ENCODE measurements around the gene ELK3. TPM values are rescaled to one million over a fixed set of nuclear protein-coding genes. Genes with fewer than 3 reads are reported as not detected.

ELK3 gene
- polyA plus RNA-seq, 4 donors, result 48.4 to 60.7 (median 55.0) TPM

DNA sequence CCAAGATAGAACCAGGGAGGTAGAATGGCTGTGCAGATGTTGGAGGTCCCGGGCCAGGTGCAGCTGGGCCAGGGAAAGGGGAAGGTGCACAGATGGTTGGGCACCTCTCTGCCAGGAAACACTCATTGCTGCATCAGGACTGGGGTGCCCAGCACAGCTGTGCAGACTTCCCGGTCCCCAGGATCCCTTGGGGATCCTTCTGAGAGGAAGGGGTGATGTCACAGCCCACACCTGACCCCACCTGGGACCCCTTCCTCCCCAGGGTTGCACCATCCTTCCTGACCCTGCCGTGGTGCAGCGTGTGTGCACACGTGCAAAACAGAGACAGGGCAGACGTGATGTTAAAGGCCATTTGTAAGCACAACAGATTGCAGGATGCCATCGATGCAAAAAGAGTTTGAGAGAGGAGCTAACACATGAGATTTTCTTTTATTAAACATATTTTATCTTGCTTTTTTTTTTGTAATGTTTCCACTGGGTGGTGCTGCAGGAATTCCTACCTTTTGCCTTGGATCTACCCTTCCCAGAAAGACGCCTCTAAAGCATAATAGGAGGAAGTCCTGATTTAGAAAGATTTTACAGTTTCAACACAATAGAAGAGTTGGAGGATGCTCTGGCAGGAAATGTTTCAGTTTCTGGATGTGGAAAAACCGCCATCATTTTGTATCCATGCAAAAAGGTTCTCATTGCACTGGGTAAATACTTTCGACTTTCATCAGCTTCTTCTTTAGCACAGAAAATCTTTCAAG is 14.8 kb downstream of the ELK3 start:
- no peak for DNase-seq (ENCODE audit: low read depth in 4 of 4, low spot score in 2 of 4)

DNA sequence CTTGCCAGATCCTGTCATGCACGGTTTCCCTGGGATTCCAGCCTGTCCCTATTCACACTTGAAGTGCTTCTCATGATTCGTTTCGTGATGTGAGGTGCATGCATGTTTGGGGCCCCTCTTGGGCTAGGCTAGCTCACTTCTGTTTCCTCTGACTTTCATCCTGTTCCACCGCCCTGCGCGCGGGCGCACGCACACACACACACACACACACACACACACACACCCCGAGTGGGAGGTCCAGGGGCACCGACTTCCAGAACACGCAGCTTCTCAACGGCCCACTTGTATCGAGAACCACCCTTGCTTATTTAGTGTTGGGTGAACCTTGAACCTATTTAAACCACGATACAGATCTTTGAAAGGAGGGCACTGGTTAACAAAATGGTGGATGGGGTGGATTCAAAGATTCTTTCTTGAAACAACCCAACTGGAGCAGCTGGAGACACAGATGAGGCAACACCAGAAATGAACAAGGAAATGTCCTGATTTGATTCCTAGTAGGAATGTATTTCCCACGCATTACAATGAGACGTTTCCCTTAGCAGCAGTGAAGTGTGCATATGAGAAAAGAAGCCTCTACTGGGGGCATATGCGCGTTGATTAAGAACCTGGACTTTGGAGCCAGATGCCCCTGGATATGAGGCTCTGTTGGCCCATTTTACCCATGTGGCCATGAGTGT is 16.3 kb downstream of the ELK3 start:
- no peak for DNase-seq (ENCODE audit: low read depth in 4 of 4, low spot score in 2 of 4)

GRCh38 chr12:96211988-96212387 is 17.8 kb downstream of the ELK3 start:
- no peak for DNase-seq (ENCODE audit: low read depth in 4 of 4, low spot score in 2 of 4)

- no peak for DNase-seq (ENCODE audit: low read depth in 4 of 4, low spot score in 2 of 4)
Observed at GRCh38 chr12:96212456-96213375, 18.5 kb downstream of the ELK3 start.

- no peak for DNase-seq (ENCODE audit: low read depth in 4 of 4, low spot score in 2 of 4)
Observed at GRCh38 chr12:96213869-96214268, 19.7 kb downstream of the ELK3 start.

- no peak for DNase-seq (ENCODE audit: low read depth in 4 of 4, low spot score in 2 of 4)
Observed at GRCh38 chr12:96215919-96216273, 21.7 kb downstream of the ELK3 start.

GRCh38 chr12:96218989-96219678 is 25.0 kb downstream of the ELK3 start:
- DNase-seq (ENCODE audit: low read depth in 4 of 4, low spot score in 2 of 4), result no peak

GRCh38 chr12:96219700-96220206 is 25.6 kb downstream of the ELK3 start:
- DNase-seq (ENCODE audit: low read depth in 4 of 4, low spot score in 2 of 4), result no peak

GRCh38 chr12:96220902-96221301 is 26.7 kb downstream of the ELK3 start:
- DNase-seq (ENCODE audit: low read depth in 4 of 4, low spot score in 2 of 4), result no peak

DNA sequence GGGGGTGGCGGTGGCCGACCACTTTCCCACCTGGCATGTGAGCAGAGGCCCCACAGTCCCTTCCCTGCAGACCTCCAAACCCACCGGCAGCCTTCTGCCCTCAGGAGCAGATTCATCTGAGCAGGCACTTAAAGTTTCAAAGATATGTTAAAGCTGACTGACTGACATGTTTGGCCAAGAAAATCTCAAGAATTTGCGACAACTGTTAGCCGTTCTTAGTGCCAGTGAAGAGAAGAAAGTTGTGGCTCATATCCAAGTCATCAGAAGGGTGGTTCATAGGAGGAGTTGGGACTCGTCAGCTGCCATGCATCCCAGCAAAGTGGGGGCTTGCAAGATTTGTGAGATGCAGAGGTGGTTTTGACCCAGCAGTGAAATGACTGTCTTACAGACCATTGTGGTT is 27.2 kb downstream of the ELK3 start:
- no peak for DNase-seq (ENCODE audit: low read depth in 4 of 4, low spot score in 2 of 4)

DNA sequence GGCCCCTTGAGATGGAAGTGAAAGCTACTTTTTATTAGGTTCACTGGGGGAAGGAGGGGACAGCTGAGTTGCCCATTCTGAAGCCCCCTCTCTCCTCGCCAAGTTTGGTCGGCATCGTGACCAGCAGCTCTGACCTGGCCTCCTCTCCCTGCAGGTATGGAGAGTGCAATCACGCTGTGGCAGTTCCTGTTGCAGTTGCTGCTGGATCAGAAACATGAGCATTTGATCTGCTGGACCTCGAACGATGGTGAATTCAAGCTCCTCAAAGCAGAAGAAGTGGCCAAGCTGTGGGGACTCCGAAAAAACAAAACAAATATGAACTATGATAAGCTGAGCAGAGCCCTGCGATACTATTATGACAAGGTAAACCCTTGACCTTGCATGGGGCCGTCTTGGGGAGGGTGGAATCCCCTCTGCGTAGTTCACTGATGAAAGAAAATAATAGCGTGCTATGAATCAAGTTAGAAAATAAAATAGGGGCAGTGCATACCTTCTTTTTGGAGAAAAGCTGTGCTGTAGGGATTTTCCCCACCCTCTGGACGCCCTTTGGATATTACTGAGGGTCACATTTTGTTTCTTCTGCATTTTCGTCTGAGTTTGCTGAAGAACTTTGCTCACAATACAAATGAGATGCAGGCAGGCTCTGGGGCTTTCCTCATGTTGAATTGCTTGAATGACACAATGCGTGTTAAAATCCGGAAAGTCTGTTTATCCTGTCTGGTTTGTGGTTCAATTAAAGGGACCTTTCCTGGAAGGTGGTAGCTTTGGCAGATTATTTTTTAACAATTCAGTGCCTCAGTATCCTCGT is 29.4 kb downstream of the ELK3 start:
- no peak for DNase-seq (ENCODE audit: low read depth in 4 of 4, low spot score in 2 of 4)

DNA sequence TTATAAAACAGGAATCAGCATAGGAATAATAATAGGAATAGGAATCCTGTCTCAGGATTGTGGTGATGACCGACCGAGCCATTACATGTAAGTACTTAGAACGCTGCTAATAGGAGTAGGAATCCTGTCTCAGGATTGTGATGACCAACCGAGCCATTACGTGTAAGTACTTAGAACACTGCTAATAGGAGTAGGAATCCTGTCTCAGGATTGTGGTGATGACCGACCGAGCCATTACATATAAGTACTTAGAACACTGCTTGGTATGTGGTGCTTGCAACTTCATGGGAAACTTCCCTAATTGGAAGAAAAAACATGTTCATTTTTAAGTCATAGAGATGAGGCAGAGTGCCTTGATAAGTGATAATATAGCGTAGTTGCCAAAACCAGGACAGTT is 30.0 kb downstream of the ELK3 start:
- DNase-seq (ENCODE audit: low read depth in 4 of 4, low spot score in 2 of 4), result no peak

DNA sequence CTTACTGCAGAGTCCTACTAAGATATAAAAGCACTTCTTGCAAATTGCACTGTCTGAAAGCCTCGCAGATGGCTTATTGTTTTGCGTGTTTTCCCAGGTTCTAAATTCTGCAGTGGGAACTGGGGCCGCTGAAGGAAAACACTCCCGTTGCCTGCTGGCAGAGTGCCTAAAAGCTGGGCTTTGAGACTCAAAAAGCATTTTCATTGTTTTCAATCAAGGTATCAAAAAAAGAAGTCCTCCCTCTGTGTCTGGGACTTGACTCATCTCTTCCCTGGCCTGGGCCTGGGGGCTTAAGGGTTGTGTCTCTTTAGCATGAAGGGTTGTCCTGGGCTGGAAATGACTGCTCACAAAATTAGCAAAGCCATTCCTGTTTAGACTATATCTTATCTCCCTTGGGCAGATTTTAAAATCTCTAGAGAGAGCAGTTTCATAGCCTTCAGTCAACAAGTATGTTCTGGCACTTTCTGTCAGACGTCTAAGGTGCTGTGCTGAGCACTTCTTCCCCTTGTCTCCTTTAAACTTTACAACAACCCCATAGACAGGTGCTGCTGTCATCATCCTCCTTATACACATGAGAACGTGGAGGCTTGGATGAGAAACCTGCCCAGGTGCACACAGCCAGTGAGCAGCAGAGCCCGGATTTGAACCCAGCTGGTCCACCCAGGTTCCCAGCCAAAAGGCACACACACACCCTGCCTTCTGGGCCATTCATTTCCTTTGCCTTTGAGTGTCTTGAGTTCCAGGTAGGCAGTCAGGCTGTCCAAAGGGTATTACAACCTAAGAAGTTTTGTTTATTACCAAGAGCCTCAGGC is 31.1 kb downstream of the ELK3 start:
- no peak for DNase-seq (ENCODE audit: low read depth in 4 of 4, low spot score in 2 of 4)

- DNase-seq (ENCODE audit: low read depth in 4 of 4, low spot score in 2 of 4), result no peak
Observed at GRCh38 chr12:96225994-96226399, 31.8 kb downstream of the ELK3 start.

- no peak for DNase-seq (ENCODE audit: low read depth in 4 of 4, low spot score in 2 of 4)
Observed at GRCh38 chr12:96226401-96226800, 32.2 kb downstream of the ELK3 start.

GRCh38 chr12:96226801-96227348 is 32.7 kb downstream of the ELK3 start:
- no peak for DNase-seq (ENCODE audit: low read depth in 4 of 4, low spot score in 2 of 4)

DNA sequence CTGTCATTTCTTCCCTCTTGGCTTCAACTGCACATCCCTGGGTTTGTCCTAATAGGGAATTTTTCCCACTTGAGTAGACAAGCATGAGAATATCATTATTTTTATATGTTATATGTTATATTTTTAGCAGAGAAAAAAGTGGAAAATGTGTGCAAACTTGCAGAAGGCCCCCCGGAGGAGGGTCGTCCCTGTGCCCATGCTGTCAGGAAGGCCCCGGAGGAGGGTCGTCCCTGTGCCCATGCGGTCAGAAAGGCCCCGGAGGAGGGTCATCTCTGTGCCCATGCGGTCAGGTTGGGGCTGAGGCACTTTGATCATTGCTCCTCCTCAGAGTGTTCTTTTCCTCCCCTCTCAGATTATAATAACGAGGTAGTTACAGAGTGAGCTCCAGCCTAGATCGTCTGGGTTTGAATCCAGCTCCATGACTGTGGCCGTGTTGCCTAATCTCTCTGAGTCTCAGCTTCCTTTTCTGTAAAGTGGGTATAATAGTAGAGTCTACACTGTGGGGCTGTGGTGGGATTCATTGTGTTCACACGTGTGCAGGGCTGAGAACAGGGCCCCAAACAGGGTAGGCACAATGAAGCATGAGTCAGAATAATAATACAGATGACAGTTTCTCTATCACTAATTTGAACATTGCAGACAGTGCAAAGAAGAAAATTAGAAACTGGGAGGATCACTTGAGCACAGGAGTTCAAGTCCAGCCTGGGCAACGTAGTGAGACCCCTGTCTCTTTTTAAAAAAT is 33.4 kb downstream of the ELK3 start:
- no peak for DNase-seq (ENCODE audit: low read depth in 4 of 4, low spot score in 2 of 4)
